Measurements from ENCODE around the gene ABCC5. TPM values are rescaled to one million over a fixed set of nuclear protein-coding genes. Genes with fewer than 3 reads are reported as not detected.
"Not testable (repeated sequence)": the region's sequence is repeated elsewhere in the genome, so short reads cannot be mapped to it uniquely, and the experiment has no call there.

Gene ABCC5
- 34.6 TPM for total RNA-seq
- long read RNA-seq, full-length matches to known transcripts, result 22 of 55 reads
- long read RNA-seq, partial matches to known transcripts, result 19 of 55 reads
- long read RNA-seq, other reads (novel, unspliced or antisense), result 14 of 55 reads

DNA sequence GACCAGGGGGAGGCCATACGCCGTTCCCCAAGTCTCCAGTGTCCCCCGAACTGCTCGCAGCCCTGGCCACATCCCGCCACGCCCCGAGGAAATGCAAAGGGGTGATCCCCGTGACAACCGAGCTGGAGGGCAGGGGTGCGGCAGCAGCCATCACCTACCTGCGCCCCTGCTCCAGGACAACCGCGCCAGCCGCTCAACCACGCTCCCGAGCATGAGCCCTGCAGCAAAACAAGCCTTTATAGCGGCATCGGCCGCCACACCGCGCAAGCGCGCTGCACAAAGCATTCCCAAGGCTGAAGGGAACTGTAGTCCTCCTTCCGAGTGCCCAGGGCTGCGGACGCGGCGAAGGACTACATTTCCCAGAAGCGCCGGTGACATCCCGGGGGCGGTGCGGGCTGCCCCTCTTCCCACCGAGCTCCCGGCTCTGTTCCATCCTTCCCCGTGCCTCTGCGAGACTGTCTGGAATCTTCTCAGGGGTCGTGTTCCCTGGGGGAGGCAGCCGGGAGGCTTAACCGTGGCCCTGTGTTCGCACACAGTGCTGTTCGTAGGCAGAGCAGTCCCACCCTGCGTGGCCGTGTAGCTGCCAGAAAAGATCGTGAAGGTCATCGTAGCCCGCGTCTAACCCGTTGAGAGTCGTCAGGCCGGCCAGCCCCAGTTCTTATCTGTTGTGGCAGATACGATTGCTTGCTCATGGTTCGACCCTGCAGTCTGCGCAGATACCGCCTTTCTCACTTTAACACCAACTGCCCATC, at the start of gene ABCC5:
TSS of gene ABCC5 (minus strand) at position 213 of the 752 bp plus-strand sequence. CDS start 3,492 bp downstream, outside the sequence.
- intact Hi-C loops (cut with DNase I), result loop anchor here (2.0 to 5.0 kb wide), 5 partner anchors 117 to 229 kb away; partner anchors contain the start of genes ABCF3, ALG3, DVL3 and EEF1AKMT4

DNA sequence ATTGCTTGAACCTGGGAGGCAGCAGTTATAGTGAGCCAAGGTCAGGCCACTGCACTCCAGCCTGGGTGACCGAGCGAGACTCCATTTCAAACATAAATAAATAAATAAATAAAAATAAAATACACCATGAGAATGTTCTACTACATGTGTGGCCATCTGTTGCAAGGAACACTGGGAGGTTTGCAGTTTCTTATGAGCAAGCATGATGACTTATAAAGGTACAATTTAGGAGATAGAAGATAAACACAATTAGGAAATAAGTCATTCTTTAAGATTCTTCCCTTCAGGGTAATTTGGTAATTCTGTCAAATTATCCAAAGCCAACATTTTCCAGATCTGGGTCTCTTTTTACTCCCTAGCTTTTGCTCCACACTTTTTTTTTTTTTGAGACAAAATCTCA, 48.5 kb upstream of the ABCC5 start:
- no peak for DNase-seq (ENCODE audit: low spot score)
- intact Hi-C loops (cut with DNase I), result no loop called here

More for the DNA sequence above, at the start of gene ABCC5:
- peak; percentile 97 for DNase-seq (ENCODE audit: low spot score)

DNA sequence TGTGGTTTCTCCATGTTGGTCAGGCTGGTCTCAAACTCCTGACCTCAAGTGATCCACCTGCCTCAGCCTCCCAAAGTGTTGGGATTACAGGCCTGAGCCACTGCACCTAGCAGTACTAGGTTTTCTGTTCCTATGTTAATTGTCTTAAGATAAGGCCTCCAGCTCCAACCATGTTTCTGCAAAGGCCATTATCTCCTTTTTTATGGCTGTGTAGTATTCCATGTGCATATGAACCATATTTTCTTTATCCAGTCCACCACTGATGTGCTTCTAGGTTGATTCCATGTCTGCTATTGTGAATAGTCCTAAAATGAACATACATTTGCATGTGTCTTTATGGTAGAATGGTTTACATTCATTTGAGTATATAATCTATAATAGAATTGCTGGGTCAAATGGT, 45.0 kb upstream of the ABCC5 start:
- no peak for DNase-seq (ENCODE audit: low spot score)
- intact Hi-C loops (cut with DNase I), result no loop called here

DNA sequence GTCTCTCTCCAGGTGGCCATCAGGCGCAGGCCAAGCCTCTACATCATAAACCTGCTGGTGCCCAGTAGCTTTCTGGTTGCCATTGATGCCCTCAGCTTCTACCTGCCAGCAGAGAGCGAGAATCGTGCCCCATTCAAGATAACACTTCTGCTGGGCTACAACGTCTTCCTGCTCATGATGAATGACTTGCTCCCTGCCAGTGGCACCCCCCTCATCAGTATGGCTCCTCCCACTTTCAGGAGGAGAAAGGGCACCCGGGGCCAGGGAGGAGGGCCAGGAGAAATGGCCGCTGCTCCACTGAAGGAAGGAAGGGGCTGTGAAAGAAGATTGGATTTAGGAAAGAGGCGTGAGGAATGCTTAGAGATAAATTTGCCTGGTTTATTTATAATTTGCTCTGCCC, 41.7 kb upstream of the ABCC5 start:
- DNase-seq (ENCODE audit: low spot score), result no peak
- intact Hi-C loops (cut with DNase I), result no loop called here

DNA sequence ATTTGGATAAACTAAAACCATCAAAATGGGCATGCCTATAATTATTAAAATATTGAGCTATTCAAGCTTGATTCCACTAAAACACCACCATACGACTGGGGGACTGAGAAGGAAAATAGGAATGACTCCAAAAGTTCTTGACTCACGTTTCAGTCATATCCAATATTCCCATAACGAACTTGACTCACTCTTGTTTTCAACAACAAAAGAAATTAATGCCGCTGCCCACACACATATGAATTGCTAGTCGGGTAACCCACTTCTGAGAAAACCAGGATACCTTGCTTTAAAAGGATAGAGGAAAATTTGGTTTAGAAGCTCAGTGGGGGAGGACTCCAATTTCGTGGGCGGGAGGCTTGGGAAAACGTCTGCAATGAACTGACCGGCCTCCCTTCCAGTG, 40.3 kb upstream of the ABCC5 start:
- DNase-seq (ENCODE audit: low spot score), result no peak
- intact Hi-C loops (cut with DNase I), result no loop called here

DNA sequence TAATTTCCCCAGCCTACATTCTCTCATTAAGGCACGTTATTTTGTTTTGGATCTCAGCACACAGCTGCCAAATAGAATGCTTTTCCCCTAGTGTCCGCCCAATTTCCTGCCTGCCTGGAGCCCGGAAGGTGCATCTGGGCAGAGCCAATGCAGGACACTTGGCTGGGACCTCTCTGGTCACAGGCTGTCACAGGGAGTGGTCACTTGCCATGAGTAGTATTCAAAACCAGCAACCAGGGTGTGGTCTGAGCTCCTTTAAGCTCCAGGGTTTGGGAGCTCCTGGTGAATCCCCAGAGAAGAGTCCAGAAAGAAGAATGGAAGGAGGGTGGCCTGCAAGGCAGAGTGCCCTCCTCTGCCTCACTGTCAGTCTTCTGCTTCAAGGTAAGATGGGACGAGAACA, 35.1 kb upstream of the ABCC5 start, which contains the start of gene HTR3C:
TSS of gene HTR3C (plus strand) at position 281 of the 400 bp plus-strand sequence. CDS start at position 315, 34 bp downstream.
- no peak for DNase-seq (ENCODE audit: low spot score)
- intact Hi-C loops (cut with DNase I), result no loop called here

DNA sequence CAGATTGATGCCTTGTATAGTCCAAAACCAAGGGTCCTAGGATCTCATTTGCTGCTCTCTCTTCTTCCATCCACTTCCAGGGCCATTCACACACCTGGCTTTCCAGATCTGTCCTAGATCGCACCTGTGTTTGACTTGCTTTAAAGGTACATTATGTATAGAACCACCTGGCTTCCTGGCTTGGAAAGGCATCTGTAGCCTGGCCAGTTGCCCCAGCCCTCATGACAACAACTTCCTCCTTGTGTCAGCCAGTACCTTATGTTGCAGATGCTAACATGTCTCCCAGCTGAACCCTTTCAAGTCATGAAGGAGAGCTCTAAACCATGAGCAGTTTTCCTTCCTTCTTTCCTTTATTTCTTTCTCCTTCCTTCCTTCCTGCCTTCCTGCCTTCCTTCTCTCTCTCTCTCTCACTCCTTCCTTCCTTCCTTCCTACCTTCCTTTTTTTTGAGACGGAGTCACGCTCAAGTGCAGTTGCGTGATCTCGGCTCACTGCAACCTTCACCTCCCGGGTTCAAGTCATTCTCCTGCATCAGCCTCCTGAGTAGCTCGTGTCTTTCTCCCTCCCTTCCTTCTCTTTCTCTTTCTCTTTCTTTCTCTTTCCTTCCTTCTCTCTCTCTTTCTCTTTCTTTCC, 32.6 kb upstream of the ABCC5 start:
- intact Hi-C loops (cut with DNase I), result no loop called here
- no peak for DNase-seq (ENCODE audit: low spot score)

DNA sequence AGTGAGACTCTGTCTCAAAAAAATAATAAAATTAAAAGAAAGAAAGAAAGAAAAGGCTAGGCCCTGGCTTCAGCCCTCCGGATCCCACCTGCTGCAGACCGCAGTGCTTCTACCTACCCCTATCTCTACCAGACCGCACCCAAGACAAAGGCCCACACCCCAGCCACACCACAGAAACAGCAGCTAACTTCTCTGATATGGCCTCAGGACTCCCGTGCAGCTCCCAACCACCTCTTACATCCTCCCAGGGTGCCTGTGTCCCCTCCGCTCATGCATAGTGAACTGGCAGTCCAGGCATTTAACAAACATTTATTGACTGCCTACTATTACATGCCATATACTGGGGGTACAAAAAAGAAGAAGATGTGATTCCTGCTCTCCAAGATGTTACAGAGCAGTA, 28.3 kb upstream of the ABCC5 start:
- intact Hi-C loops (cut with DNase I), result no loop called here
- DNase-seq (ENCODE audit: low spot score), result no peak

DNA sequence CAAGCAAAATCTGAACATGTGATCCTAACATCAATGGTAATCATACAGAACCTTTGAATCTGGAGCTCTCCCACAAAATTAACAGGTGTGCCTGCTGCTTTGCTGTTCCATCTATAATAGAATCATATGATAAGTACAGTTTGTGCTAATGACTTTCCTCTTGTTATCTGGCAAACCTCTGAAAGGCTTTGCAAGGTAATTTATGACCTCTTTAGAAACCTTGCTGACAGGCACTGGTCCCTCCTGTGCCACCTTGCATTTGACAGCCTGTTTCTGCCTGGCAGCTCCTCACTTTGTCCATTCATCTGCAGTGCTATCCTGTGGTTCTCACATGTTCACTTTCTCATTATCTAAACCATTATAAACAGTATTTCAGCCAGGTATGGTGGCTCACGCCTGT, 24.9 kb upstream of the ABCC5 start:
- intact Hi-C loops (cut with DNase I), result no loop called here
- no peak for DNase-seq (ENCODE audit: low spot score)

DNA sequence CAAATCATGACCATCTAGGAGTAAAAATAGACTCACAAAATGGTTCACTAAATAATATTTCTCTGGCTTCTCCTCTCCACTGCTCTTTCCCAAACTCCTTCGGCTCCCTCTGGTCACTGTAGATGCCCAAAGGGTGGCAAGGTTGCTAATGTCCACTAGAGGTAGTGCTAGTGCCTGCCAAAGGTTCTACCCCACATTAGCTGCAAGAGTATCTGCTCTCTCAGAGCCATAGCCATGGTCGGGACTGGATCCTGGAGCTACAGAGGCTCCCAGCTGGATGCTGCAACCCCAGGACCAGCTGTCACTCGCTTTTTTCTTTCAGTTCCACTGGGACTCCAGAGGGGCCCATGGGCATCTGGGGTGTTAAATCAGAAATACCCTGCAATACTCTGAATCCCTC, 22.3 kb upstream of the ABCC5 start:
- DNase-seq (ENCODE audit: low spot score), result no peak
- intact Hi-C loops (cut with DNase I), result no loop called here

DNA sequence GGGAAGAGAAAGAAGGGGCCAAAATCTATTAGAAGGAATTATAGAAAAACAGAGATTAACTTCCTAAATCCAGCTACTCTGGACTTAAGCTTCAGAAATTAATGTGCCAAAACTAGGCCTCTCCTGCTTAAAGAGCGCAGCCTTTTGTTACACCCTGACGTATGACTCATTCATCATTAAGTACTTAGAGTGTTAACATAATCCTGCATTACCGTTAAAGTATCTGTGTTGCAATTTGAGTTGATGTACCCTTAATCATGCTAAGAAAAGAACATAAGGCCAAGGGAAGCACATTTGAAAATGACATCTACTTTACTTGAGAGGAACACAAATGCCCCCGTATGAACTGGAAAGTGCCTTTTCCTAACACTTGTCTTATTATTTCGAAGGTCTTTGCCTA, 21.7 kb upstream of the ABCC5 start:
- intact Hi-C loops (cut with DNase I), result no loop called here
- no peak for DNase-seq (ENCODE audit: low spot score)

DNA sequence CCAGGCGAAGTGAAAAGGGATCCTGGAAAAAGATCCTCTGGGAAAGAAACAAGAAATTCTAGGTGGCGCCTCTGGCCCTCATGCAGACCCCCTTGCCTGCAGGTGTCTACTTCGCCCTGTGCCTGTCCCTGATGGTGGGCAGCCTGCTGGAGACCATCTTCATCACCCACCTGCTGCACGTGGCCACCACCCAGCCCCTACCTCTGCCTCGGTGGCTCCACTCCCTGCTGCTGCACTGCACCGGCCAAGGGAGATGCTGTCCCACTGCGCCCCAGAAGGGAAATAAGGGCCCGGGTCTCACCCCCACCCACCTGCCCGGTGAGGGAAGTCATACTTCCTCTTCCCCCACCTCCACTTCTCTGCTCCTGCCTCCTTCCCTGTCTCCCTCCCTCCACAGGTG, 20.6 kb upstream of the ABCC5 start:
- intact Hi-C loops (cut with DNase I), result not testable (repeated sequence)

DNA sequence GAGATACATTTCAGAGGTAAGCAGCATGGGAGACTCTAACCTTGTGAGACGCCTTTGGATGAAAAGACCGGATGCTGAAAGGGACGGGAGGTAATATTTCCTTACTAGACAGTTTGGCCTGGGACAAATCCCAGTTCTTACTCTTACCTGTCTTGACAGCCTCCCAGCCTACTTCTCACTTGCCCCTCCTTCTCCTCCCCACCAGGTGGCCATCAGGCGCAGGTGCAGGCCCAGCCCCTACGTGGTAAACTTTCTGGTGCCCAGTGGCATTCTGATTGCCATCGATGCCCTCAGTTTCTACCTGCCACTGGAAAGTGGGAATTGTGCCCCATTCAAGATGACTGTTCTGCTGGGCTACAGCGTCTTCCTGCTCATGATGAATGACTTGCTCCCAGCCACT, 20.1 kb upstream of the ABCC5 start:
- no peak for DNase-seq (ENCODE audit: low spot score)
- intact Hi-C loops (cut with DNase I), result no loop called here

More for the DNA sequence above, 20.6 kb upstream of the ABCC5 start:
- DNase-seq (ENCODE audit: low spot score), result not testable (repeated sequence)

DNA sequence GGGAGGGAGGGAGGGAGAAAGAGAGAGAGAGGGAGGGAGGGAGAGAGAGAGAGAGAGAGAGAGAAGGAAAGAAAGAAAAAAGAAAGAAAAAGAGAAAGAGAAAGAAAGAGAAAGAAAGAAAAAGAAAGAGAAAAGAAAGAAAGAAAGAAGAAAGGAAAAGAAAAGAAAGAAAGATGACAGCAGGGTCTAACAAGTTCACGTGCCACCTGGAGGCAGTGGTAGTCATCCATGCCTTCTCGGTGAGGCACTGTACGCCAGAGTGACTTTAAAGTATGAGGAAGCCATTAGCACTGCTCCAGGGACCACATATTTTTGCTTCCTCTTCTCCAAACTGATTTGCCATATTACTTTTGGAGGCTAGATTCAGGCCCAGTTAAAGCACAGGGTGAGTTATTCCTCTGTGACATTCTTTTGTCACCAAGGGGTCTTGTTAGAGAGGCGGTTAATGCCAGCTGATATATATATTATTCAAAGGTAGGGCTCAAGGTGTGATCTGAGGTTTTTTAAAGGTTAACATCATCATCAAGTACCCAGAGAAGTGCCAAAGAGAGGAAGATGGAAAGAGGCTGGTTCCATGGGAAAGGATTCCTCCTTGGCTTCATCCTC, 13.6 kb upstream of the ABCC5 start, which contains the start of gene HTR3D:
TSS of gene HTR3D (plus strand) at position 556 of the 606 bp plus-strand sequence. CDS start at position 556, 0 bp downstream.
- no peak for DNase-seq (ENCODE audit: low spot score)
- intact Hi-C loops (cut with DNase I), result no loop called here

DNA sequence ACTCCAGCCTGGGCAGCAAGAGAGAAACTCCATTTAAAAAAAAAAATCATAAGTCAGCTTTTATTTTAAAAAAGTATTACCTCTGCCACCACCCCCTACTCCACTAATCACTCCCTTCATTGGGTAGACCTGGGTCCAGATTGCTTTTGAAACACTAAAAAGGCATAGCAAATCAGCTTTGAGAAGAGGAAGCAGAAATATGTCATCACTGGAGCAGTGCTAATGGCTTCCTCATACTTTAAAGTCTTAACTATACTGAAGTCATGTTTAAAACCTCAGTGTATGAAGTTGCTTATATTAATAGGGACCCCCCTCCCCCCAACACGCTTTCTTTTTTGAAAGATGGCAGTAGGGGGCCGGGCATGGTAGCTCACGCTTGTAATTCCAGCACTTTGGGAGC, 12.9 kb upstream of the ABCC5 start:
- DNase-seq (ENCODE audit: low spot score), result no peak
- intact Hi-C loops (cut with DNase I), result no loop called here

DNA sequence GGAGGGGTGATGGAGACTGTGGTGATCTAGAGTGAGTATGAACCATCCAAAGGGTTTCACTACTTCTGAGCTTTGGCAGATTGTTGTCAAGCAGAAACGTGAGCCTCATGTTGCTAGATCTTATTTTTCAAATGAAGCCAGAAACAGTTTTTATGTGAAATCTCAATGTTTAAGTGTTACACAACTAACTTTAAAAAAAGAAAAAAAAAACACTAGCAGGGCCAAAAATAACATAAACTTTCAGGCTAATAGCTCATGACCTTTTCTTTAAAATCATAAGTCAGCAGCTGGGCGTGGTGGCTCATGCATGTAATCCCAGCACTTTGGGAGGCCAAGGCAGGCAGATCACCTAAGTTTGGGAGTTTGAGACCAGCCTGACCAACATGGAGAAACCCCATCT, 11.8 kb upstream of the ABCC5 start:
- intact Hi-C loops (cut with DNase I), result no loop called here
- DNase-seq (ENCODE audit: low spot score), result no peak

DNA sequence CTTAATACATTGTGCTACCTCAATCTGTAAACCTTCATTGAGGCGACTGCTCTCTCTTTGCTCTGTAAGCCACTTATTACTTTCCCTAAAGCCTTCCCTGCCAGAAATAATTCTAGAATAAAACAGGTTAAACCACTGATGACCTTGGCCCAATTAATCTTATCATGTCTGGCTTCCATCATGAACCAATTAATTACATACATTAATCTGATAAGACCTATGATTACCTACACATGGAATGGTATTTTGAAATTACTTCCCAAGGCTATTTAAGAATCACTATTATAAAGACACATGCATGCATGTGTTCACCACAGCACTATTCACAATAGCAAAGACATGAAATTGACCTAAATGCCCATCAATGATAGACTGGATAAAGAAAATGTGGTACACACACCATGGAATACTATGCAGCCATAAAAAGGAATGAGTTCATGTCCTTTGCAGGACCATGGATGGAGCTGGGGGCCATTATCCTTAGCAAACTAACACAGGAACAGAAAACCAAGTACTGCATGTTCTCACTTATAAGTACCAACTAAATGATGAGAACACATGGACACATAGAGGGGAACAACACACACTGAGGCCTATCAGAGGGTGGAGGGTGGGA, 10.7 kb upstream of the ABCC5 start:
- DNase-seq (ENCODE audit: low spot score); intact Hi-C loops (cut with DNase I): not testable (repeated sequence)

DNA sequence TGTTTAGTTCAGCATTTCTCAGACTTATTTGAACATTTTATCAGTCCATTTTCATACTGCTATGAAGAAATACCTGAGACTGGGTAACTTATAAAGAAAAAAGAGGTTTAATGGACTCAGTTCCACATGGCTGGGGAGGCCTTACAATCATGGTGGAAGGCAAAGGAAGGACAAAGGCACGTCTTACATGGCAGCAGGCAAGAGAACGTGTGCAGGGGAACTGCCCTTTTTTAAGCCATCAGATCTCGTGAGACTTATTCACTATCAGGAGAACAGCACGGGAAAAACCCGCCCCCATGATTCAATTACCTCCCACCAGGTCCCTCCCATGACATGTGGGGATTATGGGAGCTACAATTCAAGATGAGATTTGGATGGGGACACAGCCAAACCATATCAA, 7.6 kb upstream of the ABCC5 start:
- DNase-seq (ENCODE audit: low spot score); intact Hi-C loops (cut with DNase I): not testable (repeated sequence)

DNA sequence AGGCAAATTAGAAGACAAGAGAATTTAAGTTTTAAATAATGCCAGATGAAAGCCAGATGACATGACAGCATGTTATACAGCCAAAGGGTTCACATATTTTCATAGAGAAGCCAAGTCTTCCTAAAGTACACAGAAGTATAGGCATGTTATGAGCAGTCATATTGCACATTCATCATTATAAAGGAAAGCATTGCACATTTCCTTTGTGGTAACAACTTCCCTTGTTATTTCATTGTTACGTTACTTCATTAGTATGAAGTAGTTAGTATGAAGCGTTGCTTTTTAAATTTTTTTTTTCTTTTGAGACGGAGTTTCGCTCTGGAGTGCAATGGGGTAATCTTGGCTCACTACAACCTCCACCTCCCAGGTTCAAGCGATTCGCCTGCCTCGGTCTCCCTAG, 4.6 kb upstream of the ABCC5 start:
- intact Hi-C loops (cut with DNase I), result no loop called here
- DNase-seq (ENCODE audit: low spot score), result no peak
